Activated B cell treated with CpG ODN at 0.5 μM for 24 hours (primary cell): ENCODE measurements around the gene NSD1. TPM values are rescaled to one million over a fixed set of nuclear protein-coding genes. Genes with fewer than 3 reads are reported as not detected.
A peak's percentile ranks its signal among the peaks of the same experiment; 100 is the strongest.

ENCODE experiments used
- ATAC-seq: fragments of 200-7000 bp; cut with Tn5 transposase; one replicate; pipeline ENCODE4 v1.10.0; 2021; ENCODE audit warnings: low read depth, mild to moderate bottlenecking, moderate library complexity
- CTCF ChIA-PET: fragments of 350-600 bp; sonication (Branson Sonifier 250); formaldehyde crosslinking; loops from one replicate; lab custom pipeline; 2021; ENCODE audit warnings: antibody characterized with exemption; lab: Charles Lee
- POLR2A ChIA-PET: fragments of 350-600 bp; sonication (Branson Sonifier 250); formaldehyde crosslinking; loops from one replicate; lab custom pipeline; 2021; ENCODE audit warnings: antibody characterized with exemption; lab: Charles Lee
- DNase-seq: peaks from one replicate; pipeline ENCODE4 v3.0.0; 2022
- H3K27ac Mint-ChIP-seq: one replicate; pipeline ENCODE4 v1.8.0; 2020; ENCODE audit warnings: mixed read lengths
- H3K27me3 Mint-ChIP-seq: one replicate; pipeline ENCODE4 v1.8.0; 2021; ENCODE audit warnings: mixed read lengths
- H3K36me3 Mint-ChIP-seq: one replicate; pipeline ENCODE4 v1.8.0; 2021; ENCODE audit warnings: low read depth, mixed read lengths
- H3K4me1 Mint-ChIP-seq: one replicate; pipeline ENCODE4 v1.8.0; 2021; ENCODE audit warnings: mixed read lengths
- H3K4me3 Mint-ChIP-seq: one replicate; pipeline ENCODE4 v1.8.0; 2020; ENCODE audit warnings: mild to moderate bottlenecking, mixed read lengths
- H3K9me3 Mint-ChIP-seq: one replicate; pipeline ENCODE4 v1.8.0; 2020; ENCODE audit warnings: mixed read lengths
- CTCF ChIP-seq: fragments of 200-600 bp; IDR thresholded peaks from one replicate; pipeline ENCODE4 v1.8.0; 2022; ENCODE audit warnings: antibody characterized with exemption, mild to moderate bottlenecking
- intact Hi-C: fragments of 100-400 bp; cut with micrococcal nuclease; formaldehyde crosslinking; loops from one replicate; pipeline ENCODE4 v1.15.1; 2024
- total RNA-seq: library from RNA; stranded (reverse); gene quantifications from 2 replicates; pipeline ENCODE4 v1.2.3, GENCODE V29; 2022

NSD1 gene
- total RNA-seq, 1 donor from 2014 or later: 108 TPM

GRCh38 chr5:177112589-177113220 is 20.9 kb upstream of the NSD1 start:
- TF ChIP-seq CTCF: no peak

GRCh38 chr5:177113566-177114424 is 19.8 kb upstream of the NSD1 start:
- Mint-ChIP-seq H3K27ac (no peak overlapping the region), H3K9me3 (no peaks in the 10 kb centered on the region), H3K4me1 (peaks cover 20% of the 10 kb centered on the region), H3K4me3 (no peak overlapping the region), H3K36me3 (no peaks in the 10 kb centered on the region), H3K27me3 (no peaks in the 10 kb centered on the region)
- TF ChIP-seq CTCF: no peak
- ATAC-seq (peak; percentile 62), DNase-seq (peak; percentile 73)
- POLR2A ChIA-PET: interaction anchor here (0.6 to 2.2 kb wide), 5 partner anchors 11 to 452 kb away, joined by 3 to 16 read pairs (median 3); partner anchors contain the start of gene NSD1
- CTCF ChIA-PET: interaction anchor here (0.6 to 6.7 kb wide), 32 partner anchors 15 to 1384 kb away, joined by 3 to 74 read pairs (median 3); partner anchors contain the start of genes FGFR4 and NSD1
- intact Hi-C loops: loop anchor here (2.0 to 10.0 kb wide), 8 partner anchors 64 to 391 kb away; partner anchors contain the start of gene DOK3

More at GRCh38 chr5:177112589-177113220, 20.9 kb upstream of the NSD1 start:
- no peaks in the 10 kb centered on the region for H3K9me3 Mint-ChIP-seq
- intact Hi-C loops: loop anchor here (1.0 to 10.0 kb wide), 10 partner anchors 25 to 538 kb away; partner anchors contain the start of gene DOK3
- H3K27me3 Mint-ChIP-seq: no peaks in the 10 kb centered on the region
- ChIA-PET CTCF (interaction anchor here (0.6 to 6.7 kb wide), 24 partner anchors 12 to 1383 kb away, joined by 3 to 74 read pairs (median 3); partner anchors contain the start of genes FGFR4 and LMAN2), POLR2A (no interaction called here)
- H3K36me3 Mint-ChIP-seq: no peaks in the 10 kb centered on the region
- peaks cover 20% of the 10 kb centered on the region for H3K4me1 Mint-ChIP-seq
- no peak for ATAC-seq
- H3K27ac Mint-ChIP-seq: no peak overlapping the region
- no peak overlapping the region for H3K4me3 Mint-ChIP-seq
- no peak for DNase-seq

GRCh38 chr5:177116631-177117373 is 16.8 kb upstream of the NSD1 start:
- Mint-ChIP-seq H3K9me3 (no peaks in the 10 kb centered on the region), H3K36me3 (no peaks in the 10 kb centered on the region), H3K4me3 (peak overlapping the region; percentile 68), H3K27me3 (no peaks in the 10 kb centered on the region), H3K4me1 (peaks cover 16% of the 10 kb centered on the region), H3K27ac (peak overlapping the region; percentile 64)
- ChIA-PET CTCF (no interaction called here), POLR2A (interaction anchor here (3.8 kb wide), 1 partner anchor 17 kb away, joined by 23 read pairs; the partner anchor contains the start of gene NSD1)
- intact Hi-C loops: loop anchor here (1.0 to 10.0 kb wide), 2 partner anchors 16 to 388 kb away; partner anchors contain the start of genes DOK3 and NSD1
- DNase-seq (peak; percentile 69), ATAC-seq (peak; percentile 96)
- no peak for TF ChIP-seq CTCF

- no peak overlapping the region for H3K4me3 Mint-ChIP-seq
- ChIA-PET POLR2A (interaction anchor here (3.8 kb wide), 1 partner anchor 16 kb away, joined by 23 read pairs; the partner anchor contains the start of gene NSD1), CTCF (no interaction called here)
- intact Hi-C loops: loop anchor here (10.0 kb wide), 1 partner anchor 387 kb away; the partner anchor contains the start of gene DOK3
- H3K9me3 Mint-ChIP-seq: no peaks in the 10 kb centered on the region
- peaks cover 14% of the 10 kb centered on the region for H3K4me1 Mint-ChIP-seq
- ATAC-seq: no peak
- H3K27me3 Mint-ChIP-seq: no peaks in the 10 kb centered on the region
- no peak for DNase-seq
- H3K27ac Mint-ChIP-seq: no peak overlapping the region
- no peaks in the 10 kb centered on the region for H3K36me3 Mint-ChIP-seq
- TF ChIP-seq CTCF: no peak
Observed at GRCh38 chr5:177117441-177118045, 16.0 kb upstream of the NSD1 start.
